ENCODE measurements around the gene ZNF513.

DNA sequence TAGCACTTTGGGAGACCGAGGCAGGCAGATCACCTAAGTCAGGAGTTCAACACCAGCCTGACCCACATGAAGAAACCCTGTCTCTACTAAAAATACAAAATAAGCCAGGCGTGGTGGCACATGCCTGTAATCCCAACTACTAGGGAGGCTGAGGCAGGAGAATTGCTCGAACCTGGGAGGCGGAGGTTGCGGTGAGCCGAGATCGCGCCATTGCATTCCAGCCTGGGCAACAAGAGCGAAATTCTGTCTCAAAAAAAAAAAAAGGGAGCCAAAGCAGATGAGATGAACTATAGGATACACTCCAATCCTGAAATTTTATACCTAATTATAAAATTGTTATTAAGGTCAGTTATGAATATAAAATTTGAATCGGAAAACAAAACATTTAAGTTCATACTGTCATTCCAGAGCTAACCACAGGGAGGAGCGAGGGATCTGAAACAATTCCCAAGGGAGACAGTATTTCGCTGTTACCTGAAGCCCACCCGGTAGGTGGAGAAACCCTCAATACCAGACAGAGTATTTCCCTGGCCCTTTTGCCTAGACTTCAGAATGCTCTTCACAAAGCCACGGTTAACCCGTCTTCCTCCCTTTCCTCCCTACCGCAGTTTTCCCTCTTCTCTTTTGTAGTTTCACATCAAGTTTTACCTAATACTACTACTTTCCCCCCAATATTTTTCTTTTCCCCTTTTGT is 27.4 kb upstream of the ZNF513 start:
- TF ChIP-seq, protein P1, sequence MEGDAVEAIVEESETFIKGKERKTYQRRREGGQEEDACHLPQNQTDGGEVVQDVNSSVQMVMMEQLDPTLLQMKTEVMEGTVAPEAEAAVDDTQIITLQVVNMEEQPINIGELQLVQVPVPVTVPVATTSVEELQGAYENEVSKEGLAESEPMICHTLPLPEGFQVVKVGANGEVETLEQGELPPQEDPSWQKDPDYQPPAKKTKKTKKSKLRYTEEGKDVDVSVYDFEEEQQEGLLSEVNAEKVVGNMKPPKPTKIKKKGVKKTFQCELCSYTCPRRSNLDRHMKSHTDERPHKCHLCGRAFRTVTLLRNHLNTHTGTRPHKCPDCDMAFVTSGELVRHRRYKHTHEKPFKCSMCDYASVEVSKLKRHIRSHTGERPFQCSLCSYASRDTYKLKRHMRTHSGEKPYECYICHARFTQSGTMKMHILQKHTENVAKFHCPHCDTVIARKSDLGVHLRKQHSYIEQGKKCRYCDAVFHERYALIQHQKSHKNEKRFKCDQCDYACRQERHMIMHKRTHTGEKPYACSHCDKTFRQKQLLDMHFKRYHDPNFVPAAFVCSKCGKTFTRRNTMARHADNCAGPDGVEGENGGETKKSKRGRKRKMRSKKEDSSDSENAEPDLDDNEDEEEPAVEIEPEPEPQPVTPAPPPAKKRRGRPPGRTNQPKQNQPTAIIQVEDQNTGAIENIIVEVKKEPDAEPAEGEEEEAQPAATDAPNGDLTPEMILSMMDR (IDR thresholded peaks at IDR 0.05; ENCODE audit: low read depth, low read length, poor library complexity, severe bottlenecking): peak; percentile 46
- TF ChIP-seq EZH2phosphoT487 (IDR thresholded peaks at IDR 0.05; ENCODE audit: borderline replicate concordance, low read length): no peak
